IMR-90 (cell line): ENCODE data around the gene HIVEP3. TPM values are rescaled to one million over a fixed set of nuclear protein-coding genes. Genes with fewer than 3 reads are reported as not detected.

ENCODE experiments used
- ATAC-seq: fragments of 200-7000 bp; cut with Tn5 transposase; 2 replicates; pipeline ENCODE4 v1.9.1; 2020; ENCODE audit warnings: low read depth, mild to moderate bottlenecking, moderate library complexity
- BruUV-seq: library from RNA; stranded (reverse); fragments of 400-500 nt; replicated peaks from 2 replicates; lab custom pipeline; 2021; lab: Mats Ljungman, UMichigan
- CTCF ChIA-PET: fragments of 300-600 bp; formaldehyde crosslinking; extraction: SDS; loops from one replicate; lab custom pipeline; 2021; ENCODE audit warnings: antibody characterized with exemption; lab: Yijun Ruan, JAX
- POLR2A ChIA-PET: fragments of 300-600 bp; sonication (Branson Sonifier 250); formaldehyde crosslinking; loops from one replicate; lab custom pipeline; 2022; ENCODE audit warnings: antibody characterized with exemption; ENCODE audit not compliant: unreplicated experiment; lab: Charles Lee
- DNase-seq: peaks from one replicate; pipeline ENCODE4 v3.0.0; 2013
- H2AFZ ChIP-seq: replicated peaks from 2 replicates; pipeline ENCODE3; 2013; ENCODE audit warnings: low read length, mild to moderate bottlenecking; ENCODE audit not compliant: poor library complexity
- H2AK5ac ChIP-seq: 2 replicates; pipeline ENCODE4 v1.6.1; 2013; ENCODE audit warnings: low read depth, low read length, inconsistent platforms
- H2AK9ac ChIP-seq: replicated peaks from 2 replicates; pipeline ENCODE3; 2013; ENCODE audit warnings: mild to moderate bottlenecking, low read depth, low read length, moderate library complexity; ENCODE audit not compliant: poor library complexity
- H2BK120ac ChIP-seq: 2 replicates; pipeline ENCODE4 v1.6.1; 2013; ENCODE audit warnings: low read depth, low read length, inconsistent platforms
- H2BK15ac ChIP-seq: 3 replicates; pipeline ENCODE4 v1.6.1; 2013; ENCODE audit warnings: low read depth, low read length, inconsistent platforms
- H2BK20ac ChIP-seq: 2 replicates; pipeline ENCODE4 v1.6.1; 2013; ENCODE audit warnings: low read depth, mild to moderate bottlenecking, inconsistent platforms, low read length, moderate library complexity
- H2BK5ac ChIP-seq: 2 replicates; pipeline ENCODE4 v1.6.1; 2013; ENCODE audit warnings: mild to moderate bottlenecking, low read depth, low read length, inconsistent platforms; ENCODE audit not compliant: poor library complexity, severe bottlenecking
- H3K14ac ChIP-seq: replicated peaks from 2 replicates; pipeline ENCODE4 v1.6.1; 2013; ENCODE audit warnings: low read depth, low read length, inconsistent platforms
- H3K18ac ChIP-seq: 2 replicates; pipeline ENCODE4 v1.6.1; 2013; ENCODE audit warnings: low read depth, low read length, control low read depth
- H3K23ac ChIP-seq: 2 replicates; pipeline ENCODE4 v1.6.1; 2013; ENCODE audit warnings: low read depth, low read length, inconsistent platforms
- H3K27ac ChIP-seq: 2 replicates; pipeline ENCODE4 v1.5.1; 2013; ENCODE audit warnings: mild to moderate bottlenecking, control low read depth, low read length; ENCODE audit not compliant: insufficient read depth
- H3K27me3 ChIP-seq: 2 replicates; pipeline ENCODE4 v1.6.1; 2013; ENCODE audit warnings: low read length; ENCODE audit not compliant: control insufficient read depth, insufficient read depth
- H3K36me3 ChIP-seq: 2 replicates; pipeline ENCODE4 v1.6.1; 2013; ENCODE audit warnings: low read length, mixed read lengths; ENCODE audit not compliant: control insufficient read depth, insufficient read depth
- H3K4ac ChIP-seq: 2 replicates; pipeline ENCODE4 v1.6.1; 2013; ENCODE audit warnings: low read depth, low read length, inconsistent platforms
- H3K4me1 ChIP-seq: 2 replicates; pipeline ENCODE4 v1.6.1; 2013; ENCODE audit warnings: low read length, mixed read lengths; ENCODE audit not compliant: control insufficient read depth, insufficient read depth
- H3K4me2 ChIP-seq: 2 replicates; pipeline ENCODE4 v1.6.1; 2013; ENCODE audit warnings: low read depth, mild to moderate bottlenecking, control low read depth, low read length, moderate library complexity
- H3K4me3 ChIP-seq: 2 replicates; pipeline ENCODE4 v1.5.1; 2013; ENCODE audit warnings: low read depth, mild to moderate bottlenecking, control low read depth, low read length, moderate library complexity; ENCODE audit not compliant: insufficient read depth
- H3K56ac ChIP-seq: 2 replicates; pipeline ENCODE4 v1.6.1; 2013; ENCODE audit warnings: low read length, inconsistent platforms; ENCODE audit not compliant: insufficient read depth; ENCODE audit errors: extremely low read depth
- H3K79me1 ChIP-seq, 2 experiments: 2 replicates each; pipeline ENCODE4 v1.6.1; 2013; ENCODE audit warnings: low read length in 2 of 2, inconsistent platforms in 1 of 2, low read depth in 1 of 2
- H3K9ac ChIP-seq: 2 replicates; pipeline ENCODE4 v1.6.1; 2013; ENCODE audit warnings: low read depth, low read length, control low read depth
- H3K9me1 ChIP-seq: 2 replicates; pipeline ENCODE4 v1.6.1; 2013; ENCODE audit warnings: low read length, inconsistent platforms; ENCODE audit not compliant: insufficient read depth
- H3K9me3 ChIP-seq: 2 replicates; pipeline ENCODE4 v1.6.1; 2013; ENCODE audit warnings: low read length; ENCODE audit not compliant: control insufficient read depth, insufficient read depth
- H4K20me1 ChIP-seq: 2 replicates; pipeline ENCODE4 v1.6.1; 2013; ENCODE audit warnings: low read length, inconsistent platforms; ENCODE audit not compliant: insufficient read depth
- H4K5ac ChIP-seq: 2 replicates; pipeline ENCODE4 v1.6.1; 2013; ENCODE audit warnings: mild to moderate bottlenecking, low read depth, low read length, control low read depth
- H4K8ac ChIP-seq, 2 experiments: 2 replicates each; pipeline ENCODE4 v1.6.1; 2013; ENCODE audit warnings: low read depth in 2 of 2, low read length in 2 of 2, control low read depth in 1 of 2, inconsistent platforms in 1 of 2
- H4K91ac ChIP-seq: 2 replicates; pipeline ENCODE4 v1.6.1; 2013; ENCODE audit warnings: low read depth, low read length, inconsistent platforms; ENCODE audit not compliant: insufficient read depth
- BHLHE40 ChIP-seq: fragments of 150-350 bp; IDR thresholded peaks from 2 replicates; pipeline ENCODE4 v1.6.1; 2016; ENCODE audit warnings: mild to moderate bottlenecking, low read depth, low read length
- CEBPB ChIP-seq: IDR thresholded peaks from 2 replicates; pipeline ENCODE4 v1.6.1; 2012; ENCODE audit warnings: low read depth, low read length, improper control_type of control experiment
- CHD1 ChIP-seq: IDR thresholded peaks from 2 replicates; pipeline ENCODE4 v1.6.1; 2012; ENCODE audit warnings: low read depth, low read length, improper control_type of control experiment
- ELK1 ChIP-seq: fragments of 150-350 bp; IDR thresholded peaks from 2 replicates; pipeline ENCODE4 v1.6.1; 2016; ENCODE audit warnings: low read depth, mild to moderate bottlenecking, low read length, moderate library complexity, borderline replicate concordance
- FOS ChIP-seq: fragments of 150-350 bp; IDR thresholded peaks from 2 replicates; pipeline ENCODE4 v1.6.1; 2016; ENCODE audit warnings: low read depth, low read length
- MAFK ChIP-seq: IDR thresholded peaks from 2 replicates; pipeline ENCODE4 v1.6.1; 2012; ENCODE audit warnings: low read depth, low read length, improper control_type of control experiment
- MXI1 ChIP-seq: IDR thresholded peaks from 2 replicates; pipeline ENCODE4 v1.6.1; 2012; ENCODE audit warnings: low read depth, mild to moderate bottlenecking, low read length, moderate library complexity, borderline replicate concordance
- RAD21 ChIP-seq: IDR thresholded peaks from 2 replicates; pipeline ENCODE4 v1.6.1; 2012; ENCODE audit warnings: low read length, improper control_type of control experiment
- RCOR1 ChIP-seq: IDR thresholded peaks from 2 replicates; pipeline ENCODE4 v1.6.1; 2012; ENCODE audit warnings: mild to moderate bottlenecking, low read length, improper control_type of control experiment; ENCODE audit not compliant: insufficient replicate concordance
- SMC3 ChIP-seq: fragments of 150-350 bp; IDR thresholded peaks from 2 replicates; pipeline ENCODE4 v1.6.1; 2016; ENCODE audit warnings: low read depth, mild to moderate bottlenecking, antibody characterized with exemption, low read length, moderate library complexity
- WGBS, 2 experiments: methylation state at CpG; one replicate each; pipeline versions ENCODE4 v1.1.5 to v1.1.7; 2013; ENCODE audit warnings: missing lambda C conversion rate in 2 of 2; ENCODE audit not compliant: insufficient read length in 1 of 2; ENCODE audit errors: extremely low coverage in 2 of 2; 5-methylcytosine and 5-hydroxymethylcytosine counted together
- dilution Hi-C: fragments of 300-500 bp; cut with HindIII; formaldehyde crosslinking; loops from one replicate; pipeline ENCODE4 v1.14.3; 2018; ENCODE audit warnings: low sequenced_read_pairs; ENCODE audit not compliant: unreplicated experiment
- in situ Hi-C: fragments of 300-500 bp; cut with MboI; formaldehyde crosslinking; loops from 3 replicates; pipeline ENCODE4 v1.14.3; 2019; ENCODE audit warnings: low sequenced_read_pairs, inconsistent platforms, mixed read lengths
- intact Hi-C: fragments of 100-400 bp; cut with micrococcal nuclease; formaldehyde crosslinking; loops from 2 replicates; pipeline ENCODE4 v1.10.0; 2022
- polyA plus RNA-seq, 3 experiments: library from polyadenylated mRNA; depleted of rRNA; stranded (reverse); fragments of >200 nt; gene quantifications; 2 replicates each; pipeline ENCODE4 v1.2.3, GENCODE V29; 2012; ENCODE audit warnings: low replicate concordance in 1 of 3
- total RNA-seq: library from RNA; depleted of rRNA; stranded (reverse); fragments of >200 nt; gene quantifications from 2 replicates; pipeline ENCODE4 v1.2.3, GENCODE V29; 2012

The HIVEP3 gene
- total and polyA plus RNA-seq, 2 of the 4 experiments (the other 2 are of a cell fraction) = 1.4 to 4.0 TPM

- dilution Hi-C loops (no loop called here), intact Hi-C loops (no loop called here), in situ Hi-C loops (no loop called here)
- Histone ChIP-seq H2BK5ac (no peak overlapping the region), H3K9ac (no peak overlapping the region), H3K4me3 (no peak overlapping the region), H2BK120ac (no peak overlapping the region), H3K9me3 (no peaks in the 10 kb centered on the region; the same call in 1 of the 2 replicates), H4K20me1 (no peaks in the 10 kb centered on the region), H3K56ac (no peak overlapping the region), H3K4me1 (peaks cover 14% of the 10 kb centered on the region), H3K4me2 (no peak overlapping the region), H2AK5ac (no peak overlapping the region), H3K79me1 (no peaks in the 10 kb centered on the region), H2BK20ac (no peak overlapping the region), H4K91ac (no peak overlapping the region), H3K27ac (no peak overlapping the region), H4K5ac (no peak overlapping the region), H3K9me1 (peaks cover 11% of the 10 kb centered on the region), H3K14ac (no peak overlapping the region), H3K4ac (no peak overlapping the region), H3K23ac (no peak overlapping the region), H3K27me3 (peaks cover 5% of the 10 kb centered on the region), H4K8ac (no peak overlapping the region), H3K36me3 (no peaks in the 10 kb centered on the region), H2AFZ (no peak overlapping the region), H2BK15ac (no peak overlapping the region), H2AK9ac (no peak overlapping the region), H3K18ac (no peak overlapping the region)
- ChIA-PET CTCF (no interaction called here), POLR2A (no interaction called here)
- ATAC-seq = no peak
- no TSS peak for BruUV-seq
- TF ChIP-seq CHD1 = no peak
- TF ChIP-seq SMC3 = no peak
- no peak for TF ChIP-seq MXI1
- no peak for TF ChIP-seq RAD21
- TF ChIP-seq BHLHE40 = no peak
- TF ChIP-seq CEBPB = no peak
- TF ChIP-seq FOS = no peak
- no peak for TF ChIP-seq ELK1
- no peak for TF ChIP-seq RCOR1
- TF ChIP-seq MAFK = no peak
- no peak for DNase-seq
- WGBS, 2 experiments = 100% methylated on average over 1 of the region's 4 CpGs; no CpG with 5 or more reads in 1 of the 2 experiments
Measured at GRCh38 chr1:41709873-41710272, 208.8 kb downstream of the HIVEP3 start.
